ENCODE results near the gene RC3H1. TPM values are rescaled to one million over a fixed set of nuclear protein-coding genes. Genes with fewer than 3 reads are reported as not detected.

RC3H1 gene
- total RNA-seq, 1 donor from 2014 or later: 56.7 TPM

GRCh38 chr1:173916667-173917066, 105.5 kb downstream of the RC3H1 start:
- H3K36me3 Mint-ChIP-seq (ENCODE audit: low read depth, unreplicated experiment): peaks cover 4% of the 10 kb centered on the region
- H3K27ac Mint-ChIP-seq (ENCODE audit: unreplicated experiment): no peak overlapping the region
- H3K4me3 Mint-ChIP-seq (ENCODE audit: unreplicated experiment): no peak overlapping the region
- no peak for DNase-seq (ENCODE audit: low spot score)
- peaks cover 9% of the 10 kb centered on the region for H3K27me3 Mint-ChIP-seq (ENCODE audit: unreplicated experiment)
- no peaks in the 10 kb centered on the region for H3K9me3 Mint-ChIP-seq (ENCODE audit: unreplicated experiment)
- no peak for TF ChIP-seq CTCF (IDR thresholded peaks at IDR 0.05; ENCODE audit: unreplicated experiment)
- peaks cover 5% of the 10 kb centered on the region for H3K4me1 Mint-ChIP-seq (ENCODE audit: unreplicated experiment)

GRCh38 chr1:173915596-173915995, 106.6 kb downstream of the RC3H1 start:
- H3K27me3 Mint-ChIP-seq (ENCODE audit: unreplicated experiment): peaks cover 9% of the 10 kb centered on the region
- DNase-seq (ENCODE audit: low spot score): no peak
- TF ChIP-seq CTCF (IDR thresholded peaks at IDR 0.05; ENCODE audit: unreplicated experiment): no peak
- peaks cover 5% of the 10 kb centered on the region for H3K4me1 Mint-ChIP-seq (ENCODE audit: unreplicated experiment)
- no peak overlapping the region for H3K4me3 Mint-ChIP-seq (ENCODE audit: unreplicated experiment)
- H3K9me3 Mint-ChIP-seq (ENCODE audit: unreplicated experiment): no peaks in the 10 kb centered on the region
- peak overlapping the region; percentile 49 for H3K27ac Mint-ChIP-seq (ENCODE audit: unreplicated experiment)
- H3K36me3 Mint-ChIP-seq (ENCODE audit: low read depth, unreplicated experiment): peaks cover 4% of the 10 kb centered on the region

- Mint-ChIP-seq H3K27me3 (ENCODE audit: unreplicated experiment) (peaks cover 10% of the 10 kb centered on the region), H3K4me3 (ENCODE audit: unreplicated experiment) (no peak overlapping the region), H3K27ac (ENCODE audit: unreplicated experiment) (no peak overlapping the region), H3K4me1 (ENCODE audit: unreplicated experiment) (peaks cover 5% of the 10 kb centered on the region), H3K36me3 (ENCODE audit: low read depth, unreplicated experiment) (peaks cover 11% of the 10 kb centered on the region), H3K9me3 (ENCODE audit: unreplicated experiment) (no peaks in the 10 kb centered on the region)
- TF ChIP-seq CTCF (IDR thresholded peaks at IDR 0.05; ENCODE audit: unreplicated experiment): peak; percentile 79
- DNase-seq (ENCODE audit: low spot score): peak; percentile 43
These were observed 107.7 kb downstream of the RC3H1 start for GRCh38 chr1:173914366-173914871.

GRCh38 chr1:173913111-173913510, 109.0 kb downstream of the RC3H1 start:
- no peak overlapping the region for H3K4me3 Mint-ChIP-seq (ENCODE audit: unreplicated experiment)
- no peaks in the 10 kb centered on the region for H3K4me1 Mint-ChIP-seq (ENCODE audit: unreplicated experiment)
- DNase-seq (ENCODE audit: low spot score): no peak
- H3K27ac Mint-ChIP-seq (ENCODE audit: unreplicated experiment): no peak overlapping the region
- peaks cover 10% of the 10 kb centered on the region for H3K27me3 Mint-ChIP-seq (ENCODE audit: unreplicated experiment)
- peaks cover 11% of the 10 kb centered on the region for H3K36me3 Mint-ChIP-seq (ENCODE audit: low read depth, unreplicated experiment)
- no peak for TF ChIP-seq CTCF (IDR thresholded peaks at IDR 0.05; ENCODE audit: unreplicated experiment)
- no peaks in the 10 kb centered on the region for H3K9me3 Mint-ChIP-seq (ENCODE audit: unreplicated experiment)

GRCh38 chr1:173903827-173904531, 118.2 kb downstream of the RC3H1 start:
- H3K4me1 Mint-ChIP-seq (ENCODE audit: unreplicated experiment): peaks cover 12% of the 10 kb centered on the region
- no peak for TF ChIP-seq CTCF (IDR thresholded peaks at IDR 0.05; ENCODE audit: unreplicated experiment)
- no peak overlapping the region for H3K4me3 Mint-ChIP-seq (ENCODE audit: unreplicated experiment)
- H3K27me3 Mint-ChIP-seq (ENCODE audit: unreplicated experiment): peaks cover 1% of the 10 kb centered on the region
- H3K36me3 Mint-ChIP-seq (ENCODE audit: low read depth, unreplicated experiment): no peaks in the 10 kb centered on the region
- H3K9me3 Mint-ChIP-seq (ENCODE audit: unreplicated experiment): no peaks in the 10 kb centered on the region
- DNase-seq (ENCODE audit: low spot score): no peak
- no peak overlapping the region for H3K27ac Mint-ChIP-seq (ENCODE audit: unreplicated experiment)

All from endothelial cell (in vitro differentiated cells).